Measurements from ENCODE around the gene DGCR8.

Gene DGCR8

DNA sequence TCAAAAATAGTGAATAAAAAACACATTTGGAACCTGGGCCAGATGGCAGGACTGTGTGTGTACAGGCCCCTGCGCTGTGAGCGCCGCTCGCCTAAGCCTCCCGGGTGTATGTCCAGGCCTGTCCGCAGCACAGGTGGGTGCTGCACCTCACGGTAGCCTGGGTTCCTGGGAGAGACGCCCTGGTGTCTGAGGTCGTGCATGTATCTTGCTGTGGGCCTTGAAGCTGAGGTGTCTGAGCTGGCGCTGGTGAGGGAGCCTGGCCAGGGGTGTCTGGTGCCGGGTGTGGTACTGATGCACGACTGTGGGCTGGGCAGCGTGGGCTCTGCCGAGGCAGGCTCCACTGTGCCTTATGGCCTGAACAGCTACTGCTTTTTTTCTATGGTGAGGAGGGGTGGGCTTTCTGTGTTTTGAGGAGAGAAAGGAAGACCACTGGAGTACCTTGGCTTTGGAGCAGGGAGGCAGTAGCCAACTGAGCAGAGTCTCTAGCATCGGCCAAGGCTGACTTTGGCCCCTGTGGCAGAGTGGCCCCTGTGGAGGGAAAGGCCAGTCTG lies 47.4 kb downstream of the DGCR8 start:
- DNase-seq: no peak

DNA sequence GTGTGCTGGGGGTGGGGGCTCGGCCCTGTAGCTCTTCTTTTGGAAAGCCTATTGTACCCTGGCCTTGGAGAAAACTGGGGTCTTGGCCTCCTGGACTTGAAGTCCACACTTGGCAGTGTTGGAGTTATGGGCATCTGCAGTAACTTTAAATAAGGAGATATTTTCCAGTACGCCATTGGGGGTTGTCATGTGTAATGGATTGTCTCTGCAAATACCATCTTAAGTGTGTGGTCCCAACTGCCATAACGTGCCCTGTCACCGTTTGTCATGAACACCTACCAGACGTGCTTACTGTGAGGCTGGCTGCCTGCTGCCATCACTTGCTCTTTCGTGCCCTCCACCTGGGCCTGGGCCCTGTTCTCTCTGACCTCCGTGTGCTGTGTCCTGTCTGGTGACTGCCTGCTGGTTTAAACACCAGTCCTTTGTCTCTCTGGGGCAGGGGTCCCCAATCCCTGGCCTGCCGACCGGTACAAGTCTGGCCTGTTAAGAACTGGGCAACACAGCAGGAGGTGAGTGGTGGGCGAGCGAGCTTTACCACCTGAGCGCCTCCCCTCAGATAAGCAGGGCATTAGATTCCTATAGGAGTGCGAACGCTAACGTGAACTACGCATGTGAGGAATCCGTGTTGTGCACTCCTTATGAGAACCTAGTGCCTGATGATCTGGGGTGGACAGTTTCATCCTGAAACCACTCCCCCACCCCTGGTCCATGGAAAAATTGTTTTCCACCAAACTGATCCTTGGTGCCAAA lies 48.0 kb downstream of the DGCR8 start:
- DNase-seq: no peak

DNA sequence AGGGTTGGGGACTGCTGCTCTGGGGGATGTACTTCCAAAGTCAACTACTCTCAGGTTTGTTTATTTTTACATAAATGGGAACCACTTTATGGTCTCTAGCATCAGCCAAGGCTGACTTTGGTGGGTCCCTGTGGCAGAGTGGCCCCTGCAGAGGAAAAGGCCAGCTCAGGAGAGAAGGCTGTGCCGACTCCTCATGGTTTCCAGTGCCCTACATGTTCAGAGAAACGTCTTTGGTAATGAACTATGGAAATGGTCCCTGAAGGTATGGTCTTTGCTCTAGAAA lies 48.5 kb downstream of the DGCR8 start:
- DNase-seq: no peak

DNA sequence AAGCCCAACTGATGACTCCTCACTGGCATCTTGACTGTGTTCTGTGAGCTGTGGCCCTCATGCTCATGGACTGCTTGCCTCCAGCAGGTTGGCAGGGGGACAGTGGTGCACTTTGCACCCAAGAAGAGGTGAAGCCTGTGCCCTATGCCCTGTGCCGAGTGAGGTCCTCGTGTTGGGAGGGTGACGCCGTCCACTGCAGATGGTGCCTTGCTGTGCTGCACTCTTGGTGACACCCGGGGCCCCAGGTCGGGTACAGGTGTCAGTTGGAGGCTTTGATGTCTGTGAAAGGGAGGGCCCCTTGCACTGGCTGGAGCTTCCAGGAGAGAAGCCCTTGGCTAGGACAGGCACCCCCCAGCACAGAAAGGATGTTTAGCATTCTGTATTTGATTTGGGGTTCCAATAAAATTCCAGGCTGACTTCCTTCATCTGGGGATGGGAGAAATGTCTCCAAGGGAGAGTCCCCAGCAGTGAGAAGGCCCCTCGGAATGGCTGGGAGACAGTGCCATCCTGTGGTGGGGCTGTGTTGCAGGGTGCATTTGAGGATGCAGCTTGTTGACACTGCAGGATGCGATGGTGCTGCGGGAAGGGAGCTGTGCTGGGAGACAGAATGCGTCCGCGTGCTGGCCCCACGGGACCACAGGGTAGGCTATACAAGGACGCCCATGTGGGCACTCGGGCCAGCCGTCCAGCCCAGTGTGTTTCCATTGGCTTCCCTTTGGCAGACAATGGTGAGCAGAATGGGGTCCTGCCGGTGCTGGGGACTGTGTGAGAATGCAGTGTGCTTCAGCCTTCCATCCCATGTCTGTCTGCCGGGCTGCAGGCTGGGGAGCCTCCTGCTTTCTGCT lies 49.1 kb downstream of the DGCR8 start:
- DNase-seq: peak; percentile 46 to 51

DNA sequence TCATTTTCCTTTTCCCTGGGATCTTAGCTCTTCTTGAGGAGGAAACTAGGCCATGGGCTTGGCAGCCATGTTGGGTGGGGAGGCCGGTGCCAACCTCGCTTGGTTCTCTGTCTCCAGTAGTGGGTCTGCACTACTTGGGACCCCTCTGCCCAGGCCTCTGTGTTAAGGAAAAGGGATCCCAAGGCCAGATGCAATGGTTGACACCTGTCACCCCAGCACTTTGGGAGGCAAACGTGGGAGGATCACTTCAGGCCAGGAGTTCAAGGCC lies 49.6 kb downstream of the DGCR8 start:
- no peak for DNase-seq

DNA sequence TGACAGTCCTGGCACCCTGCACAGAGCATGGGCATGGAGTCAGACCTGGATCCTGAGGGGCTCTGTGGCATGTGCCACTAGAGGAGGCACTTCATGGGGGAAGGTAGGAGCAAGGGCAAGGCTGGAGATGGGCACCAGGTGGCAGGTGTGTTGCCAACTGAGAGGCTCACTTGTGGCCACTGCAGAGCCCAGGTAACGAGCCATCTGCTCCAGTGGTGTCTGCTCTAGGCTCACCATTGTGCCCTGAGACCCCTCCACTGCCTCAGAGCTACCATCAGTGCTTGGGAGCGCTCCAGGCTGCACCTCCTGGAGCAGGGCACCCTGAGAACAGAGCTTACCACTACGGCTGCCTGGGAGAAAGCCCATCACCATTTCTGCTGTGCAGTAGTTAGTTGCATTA lies 50.3 kb downstream of the DGCR8 start:
- DNase-seq: no peak

DNA sequence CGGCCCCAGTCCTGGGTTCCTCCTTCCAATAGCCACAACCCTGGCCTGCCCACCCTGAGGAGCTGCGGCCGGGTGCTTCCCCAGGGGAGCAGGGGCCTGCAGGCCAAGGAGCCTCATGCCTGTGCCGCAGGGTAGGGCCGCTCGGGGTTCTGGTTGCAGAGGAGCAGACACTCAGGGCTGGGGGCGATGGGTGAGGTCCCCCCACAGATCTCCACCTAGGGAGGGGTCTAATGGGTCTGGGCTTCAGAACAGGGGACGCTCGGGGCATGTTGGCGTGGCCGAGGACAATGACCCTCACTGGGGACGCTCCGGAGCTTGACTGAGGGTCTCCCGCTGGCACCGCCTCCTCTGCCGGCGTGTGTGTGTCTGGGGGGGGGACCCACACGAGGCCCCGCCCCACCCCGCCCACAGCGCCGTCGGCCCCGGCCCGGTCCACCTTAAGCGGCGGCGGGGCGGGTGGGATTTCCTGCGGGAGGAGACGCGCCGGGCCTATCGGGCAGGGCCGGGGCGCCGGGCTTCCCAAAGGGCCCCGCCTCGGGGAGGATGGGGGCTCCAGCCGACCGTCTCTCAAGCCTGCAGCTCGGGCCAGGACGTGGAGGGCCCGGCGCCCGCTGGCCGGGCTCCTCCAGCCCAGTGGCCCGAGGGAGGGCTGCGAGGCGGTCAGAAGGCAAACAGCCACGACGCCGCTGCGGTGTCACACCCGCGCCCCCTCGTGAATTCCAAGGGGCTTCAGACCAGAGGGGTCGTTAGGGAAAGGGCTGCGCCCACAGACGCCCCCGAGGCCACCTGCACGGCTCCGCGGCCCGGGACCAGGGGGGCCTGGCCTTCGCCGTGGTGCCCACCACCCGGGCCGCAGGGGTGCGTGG lies 50.9 kb downstream of the DGCR8 start:
- peak; percentile 79 to 88 for DNase-seq

DNA sequence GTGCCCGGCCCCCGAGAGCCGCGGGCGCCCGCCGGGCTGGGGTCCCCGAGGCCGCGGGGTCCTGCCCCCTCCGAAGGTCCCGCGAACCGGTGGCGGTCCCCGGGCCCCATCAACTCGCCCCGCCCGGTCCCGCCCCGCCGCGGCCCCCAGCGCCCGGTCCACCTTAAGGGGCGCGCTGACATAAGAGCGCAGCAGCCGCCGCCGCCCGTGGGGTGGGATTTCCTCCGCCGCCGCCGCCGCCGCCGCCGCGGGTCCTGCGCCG lies 51.5 kb downstream of the DGCR8 start, which contains the start of gene ZDHHC8:
TSS of gene ZDHHC8 (plus strand) at position 208 of the 262 bp plus-strand sequence. CDS start 144 bp downstream, outside the sequence.
- DNase-seq: peak in 1 of 2 experiments; percentile 62

DNA sequence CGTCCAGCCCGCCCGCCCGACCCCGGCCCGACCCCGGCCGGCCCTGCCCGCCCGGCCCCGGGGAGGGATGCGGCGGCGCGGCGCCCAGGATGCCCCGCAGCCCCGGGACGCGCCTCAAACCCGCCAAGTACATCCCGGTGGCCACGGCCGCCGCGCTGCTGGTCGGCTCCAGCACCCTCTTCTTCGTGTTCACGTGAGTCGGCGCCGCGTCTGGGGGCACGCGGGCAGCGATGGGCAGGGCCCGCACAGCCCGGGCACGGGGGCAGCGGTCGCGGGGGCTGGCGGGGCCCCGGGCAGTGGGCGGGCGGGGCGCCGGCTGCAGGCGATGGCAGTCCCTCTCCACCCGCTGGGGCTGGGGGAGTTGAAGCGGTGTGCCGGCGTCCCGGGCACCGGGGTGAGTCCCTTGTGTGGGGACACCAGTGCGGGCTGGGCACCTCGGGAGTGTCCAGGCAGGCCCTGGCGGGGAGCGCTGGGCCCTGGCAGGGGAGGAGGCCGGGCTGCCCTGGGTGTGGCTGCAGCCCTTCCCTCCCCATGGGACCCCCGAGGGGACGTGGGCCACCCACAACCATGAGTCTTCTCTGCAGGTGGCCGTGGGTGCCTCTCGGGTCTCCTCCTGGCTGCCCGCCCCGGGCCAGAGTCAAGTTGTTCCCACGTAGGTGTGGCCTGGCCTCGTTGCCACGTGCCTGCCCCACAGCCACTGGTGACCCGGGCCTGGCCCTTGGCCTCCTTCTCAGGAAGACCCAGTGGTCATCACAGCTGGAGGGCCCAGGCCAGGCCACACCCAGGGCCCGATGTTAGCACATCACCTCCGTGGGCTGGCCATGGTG lies 52.0 kb downstream of the DGCR8 start:
- peak in 1 of 2 experiments; percentile 33 for DNase-seq

DNA sequence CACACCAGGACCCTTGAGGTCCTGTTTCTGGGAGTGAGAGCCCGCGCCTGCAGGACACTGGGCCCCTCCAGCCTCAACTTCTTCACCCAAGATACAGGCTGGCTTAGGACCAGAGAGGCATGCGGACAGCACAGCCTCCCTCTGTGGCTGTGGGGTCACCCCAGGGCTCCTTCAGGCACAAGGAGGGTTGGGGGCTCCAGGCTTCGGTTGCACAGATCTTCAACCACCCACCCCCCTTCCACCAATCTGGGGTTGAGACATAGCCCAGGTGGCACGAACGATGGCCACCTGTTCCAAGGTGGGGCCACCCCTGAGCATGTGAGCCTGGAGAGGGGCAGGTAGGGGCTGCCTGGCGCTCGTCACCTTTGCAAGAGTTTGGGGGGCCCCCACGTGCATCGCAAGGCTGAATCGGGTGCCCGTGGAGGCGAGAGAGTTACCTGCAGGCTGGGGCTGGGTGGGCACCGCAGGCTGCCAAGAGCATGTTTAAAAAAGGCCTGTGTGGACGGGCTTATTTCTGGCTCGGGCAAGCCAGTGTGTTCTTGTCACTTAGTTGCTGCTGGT lies 52.7 kb downstream of the DGCR8 start:
- DNase-seq: no peak

DNA sequence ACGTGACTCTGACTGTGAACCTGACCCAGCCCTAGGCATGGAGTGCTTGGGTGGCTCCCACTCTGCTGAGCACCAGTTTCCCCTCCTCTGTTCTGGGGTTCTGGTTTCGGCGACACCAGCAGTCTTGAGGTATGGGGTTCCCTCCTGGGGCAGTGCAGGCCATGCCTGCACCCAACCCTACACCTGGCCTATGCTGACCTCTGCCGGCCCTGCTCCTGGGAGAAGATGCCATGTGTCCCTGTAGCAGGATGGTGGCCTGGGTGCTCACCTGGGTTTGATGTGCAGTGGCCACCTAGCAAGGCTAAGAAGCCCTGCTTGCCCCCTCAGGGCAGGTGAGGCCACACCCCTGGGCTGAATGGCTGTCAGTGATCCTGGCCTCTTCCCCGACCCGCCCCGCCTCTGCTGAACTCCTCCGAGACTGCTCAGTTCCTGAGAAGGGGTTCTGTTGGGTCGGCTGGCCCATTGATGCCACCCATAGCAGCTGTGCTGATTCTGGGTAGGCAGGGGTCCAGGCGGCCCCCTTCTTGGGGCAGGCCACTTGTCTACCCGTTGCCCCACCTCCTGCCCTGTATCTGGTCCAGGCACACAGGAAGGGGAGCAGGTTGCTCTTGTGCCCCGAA lies 54.0 kb downstream of the DGCR8 start:
- no peak for DNase-seq

DNA sequence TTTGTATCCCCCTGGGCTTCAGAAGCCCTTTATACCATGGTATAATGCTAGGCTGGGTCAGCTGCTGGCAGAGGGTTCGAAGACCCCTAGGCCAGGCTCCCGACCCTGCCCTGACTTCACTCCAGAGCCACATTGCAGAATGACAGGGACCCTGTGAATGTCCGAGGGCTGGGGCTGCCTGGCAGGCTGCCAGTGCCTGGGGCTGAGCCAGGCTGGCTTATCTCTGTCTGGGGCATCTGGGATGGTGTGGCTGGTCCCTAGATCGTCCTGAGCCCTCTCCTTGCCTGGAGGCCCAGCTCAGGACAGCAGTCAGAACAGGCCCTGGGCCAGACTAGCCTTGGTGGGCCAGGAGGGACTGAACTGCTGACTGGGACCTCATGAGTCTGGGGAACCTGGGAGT lies 55.2 kb downstream of the DGCR8 start:
- DNase-seq: no peak

DNA sequence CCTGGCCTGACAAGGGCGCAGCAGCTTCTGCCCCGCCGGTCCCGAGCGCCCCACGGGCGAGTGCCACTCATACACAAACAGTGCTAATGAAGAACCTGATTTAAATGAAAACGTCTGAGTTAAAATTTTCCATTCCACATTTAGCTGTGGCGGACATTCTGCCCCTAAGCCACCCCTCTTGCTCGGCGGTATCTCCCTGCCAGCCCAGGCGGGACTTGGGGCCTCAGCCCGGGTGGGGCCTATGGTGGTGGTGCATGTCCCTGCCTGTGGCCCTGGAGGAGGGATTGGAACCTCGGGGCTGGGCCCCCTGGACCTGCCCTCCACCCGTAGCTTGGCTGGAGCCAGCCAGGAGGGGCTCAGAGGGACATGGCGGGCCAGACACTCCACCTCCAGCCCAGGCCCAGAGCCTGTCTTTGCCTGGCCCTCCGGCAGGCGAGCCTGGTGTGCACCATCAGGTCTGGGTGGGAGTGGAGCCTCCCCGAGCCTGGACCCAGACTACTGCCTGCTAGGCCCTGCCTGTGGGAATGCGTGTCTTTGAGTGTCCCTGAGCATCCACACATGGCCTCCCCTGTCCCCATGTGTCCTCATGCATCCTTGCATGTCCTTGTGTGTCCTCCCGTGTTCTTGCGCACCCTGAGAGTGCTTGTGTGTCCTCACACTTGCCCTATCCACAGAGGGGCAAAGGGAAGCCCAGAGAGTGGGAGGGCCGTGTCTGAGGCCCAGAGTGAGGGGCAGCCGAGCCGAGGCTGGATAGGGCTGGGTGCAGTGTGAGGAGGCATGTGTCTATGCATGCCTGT lies 56.0 kb downstream of the DGCR8 start:
- DNase-seq: no peak

DNA sequence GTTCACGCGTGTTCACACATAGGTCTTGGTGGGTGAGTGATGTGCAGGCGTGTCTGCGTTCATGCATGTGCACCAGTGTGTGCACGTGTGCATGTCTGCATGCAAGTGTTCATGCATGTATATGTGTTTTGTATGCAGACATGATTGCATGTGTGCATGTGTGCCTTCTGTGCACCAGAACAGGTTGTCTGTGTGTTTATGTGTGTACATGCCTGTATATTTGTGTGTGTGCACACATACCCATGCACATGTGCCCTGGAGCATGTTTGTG lies 56.5 kb downstream of the DGCR8 start:
- no peak for DNase-seq

DNA sequence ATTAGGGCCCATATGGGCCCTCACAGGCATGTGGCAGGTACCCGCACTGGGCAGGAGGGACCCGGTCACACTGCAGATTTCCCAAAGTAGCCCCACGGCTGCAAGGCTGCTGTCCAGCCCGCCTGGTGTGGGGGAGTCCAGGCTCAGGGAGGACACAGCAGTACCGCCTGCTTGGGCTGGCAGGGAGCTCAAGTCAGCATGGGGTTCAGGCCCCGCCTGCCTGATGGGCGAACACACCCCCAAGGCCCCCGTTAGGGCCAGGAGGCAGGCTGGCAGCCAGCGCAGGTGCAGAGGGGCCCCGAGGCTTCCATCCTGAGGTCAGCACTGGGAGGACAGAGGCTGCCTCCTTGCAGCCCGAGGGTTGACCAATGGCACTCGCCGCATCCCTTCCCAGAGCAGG lies 57.1 kb downstream of the DGCR8 start:
- no peak for DNase-seq

DNA sequence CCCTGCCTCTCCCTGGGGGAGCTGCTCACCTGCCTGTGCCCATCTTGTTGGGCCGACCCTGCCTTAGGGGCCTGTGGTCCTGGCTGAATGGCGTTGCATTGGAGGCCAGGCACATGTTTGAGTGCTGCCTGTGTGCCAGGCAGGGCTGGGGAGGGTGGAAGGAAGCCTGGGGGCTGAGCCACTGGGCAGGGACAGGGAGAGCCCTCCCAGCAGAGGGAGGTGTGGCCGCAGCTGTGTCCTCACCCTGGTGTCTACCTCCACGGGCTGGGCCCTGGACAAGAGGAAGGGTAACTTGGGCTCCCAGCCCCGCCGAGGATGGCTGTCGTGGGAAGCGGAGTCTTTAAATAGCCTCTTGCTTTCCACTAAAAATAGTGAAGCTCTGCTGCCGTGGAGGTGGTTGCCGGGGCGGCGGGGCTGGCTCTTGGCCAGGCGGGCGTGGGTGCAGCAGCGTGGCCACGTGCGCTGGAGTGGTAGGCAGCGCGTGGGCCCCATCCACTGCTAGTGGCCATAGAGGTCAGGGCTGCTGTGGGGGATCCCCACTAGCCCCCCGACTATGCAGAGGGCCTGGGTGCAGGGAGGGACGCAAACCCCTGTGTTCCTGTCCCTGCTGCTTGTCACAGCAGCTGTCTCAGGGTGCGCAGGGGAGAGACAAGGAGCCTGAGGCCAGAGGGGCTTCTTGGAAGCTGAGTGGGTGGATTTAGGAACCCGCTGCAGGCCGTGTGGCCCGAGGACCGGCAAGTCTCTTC lies 57.8 kb downstream of the DGCR8 start:
- no peak for DNase-seq

DNA sequence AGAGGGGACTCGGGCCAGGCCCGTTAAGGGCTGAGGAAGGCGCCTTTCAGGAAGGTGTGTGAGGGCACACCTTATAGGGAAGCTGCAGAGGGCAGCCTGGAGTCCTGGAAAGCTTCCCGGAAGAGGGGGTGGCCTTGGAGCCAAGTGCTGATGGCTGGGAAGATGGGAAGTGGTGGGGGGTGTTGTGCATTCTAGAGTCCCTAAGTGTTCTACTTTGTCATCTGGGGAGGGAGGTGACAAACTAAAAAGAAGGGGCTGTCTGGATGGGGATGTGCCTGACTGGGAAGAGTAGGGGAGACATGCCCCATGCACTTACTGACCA lies 58.3 kb downstream of the DGCR8 start:
- no peak for DNase-seq

DNA sequence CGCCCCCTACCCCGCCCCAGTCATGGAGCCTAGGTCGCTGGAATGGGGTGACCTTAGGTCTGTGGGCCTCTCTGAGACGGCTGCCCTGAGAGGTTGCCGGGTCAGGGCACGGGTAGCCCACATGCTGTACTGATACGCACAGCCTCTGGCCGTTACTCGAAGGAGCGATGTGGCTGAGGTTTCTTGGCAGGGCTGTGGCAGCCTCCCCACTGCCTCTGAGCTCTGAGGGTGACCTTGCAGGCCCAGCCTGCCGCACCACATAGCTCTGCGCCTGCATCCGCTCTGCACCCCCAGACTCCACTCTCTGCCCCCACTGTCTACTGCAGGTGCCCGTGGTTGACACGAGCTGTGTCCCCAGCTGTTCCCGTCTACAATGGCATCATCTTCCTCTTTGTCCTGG lies 58.8 kb downstream of the DGCR8 start:
- no peak for DNase-seq

DNA sequence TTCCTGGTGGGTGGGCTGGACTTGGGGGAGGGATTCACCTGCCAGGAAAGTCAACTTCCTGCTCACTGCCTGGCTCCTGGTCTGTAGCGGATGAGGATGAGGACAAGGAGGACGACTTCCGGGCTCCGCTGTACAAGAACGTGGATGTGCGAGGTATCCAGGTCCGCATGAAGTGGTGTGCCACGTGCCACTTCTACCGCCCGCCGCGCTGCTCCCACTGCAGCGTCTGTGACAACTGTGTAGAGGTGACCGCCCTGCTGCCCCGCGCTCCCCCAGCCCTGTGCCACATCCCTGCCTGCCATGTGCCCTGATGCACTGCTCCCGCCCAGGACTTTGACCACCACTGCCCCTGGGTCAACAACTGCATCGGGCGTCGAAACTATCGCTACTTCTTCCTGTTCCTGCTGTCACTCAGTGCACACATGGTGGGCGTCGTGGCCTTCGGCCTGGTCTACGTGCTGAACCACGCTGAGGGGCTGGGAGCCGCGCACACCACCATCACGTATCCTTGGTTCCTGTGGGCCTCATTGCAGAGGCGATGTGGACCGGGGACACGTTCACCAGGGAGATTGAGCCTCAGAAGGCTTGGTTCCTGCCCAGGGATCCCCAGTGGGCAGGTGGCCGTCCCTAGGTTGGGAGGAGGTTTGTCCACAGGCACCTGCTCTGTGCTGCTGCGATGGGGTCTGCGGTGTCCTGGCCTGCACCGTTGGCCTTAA lies 59.5 kb downstream of the DGCR8 start:
- no peak for DNase-seq

DNA sequence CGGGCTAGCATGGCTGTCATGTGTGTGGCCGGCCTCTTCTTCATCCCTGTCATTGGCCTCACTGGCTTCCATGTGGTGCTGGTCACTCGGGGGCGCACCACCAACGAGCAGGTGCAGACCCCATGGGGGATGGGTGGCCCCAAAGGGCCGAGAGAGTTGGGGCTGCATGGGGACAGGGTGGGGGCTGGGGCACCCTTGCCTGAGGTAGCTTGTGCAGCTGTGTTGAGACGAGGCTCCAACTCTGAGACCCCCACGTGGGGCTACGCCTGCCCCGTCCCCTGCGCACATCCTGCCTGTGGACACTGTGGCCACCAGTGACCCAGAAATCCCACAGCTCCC lies 60.0 kb downstream of the DGCR8 start:
- DNase-seq: no peak
